NCI-H524 treated with DMSO at 0.1 percent for 48 hours (cell line): ENCODE measurements around the gene MANSC1.
"Not testable (repeated sequence)": the region's sequence is repeated elsewhere in the genome, so short reads cannot be mapped to it uniquely, and the experiment has no call there.

Source experiments
- DNase-seq: peaks from one replicate; lab custom pipeline; 2025; lab: John Stamatoyannopoulos, UW

MANSC1 gene

DNA sequence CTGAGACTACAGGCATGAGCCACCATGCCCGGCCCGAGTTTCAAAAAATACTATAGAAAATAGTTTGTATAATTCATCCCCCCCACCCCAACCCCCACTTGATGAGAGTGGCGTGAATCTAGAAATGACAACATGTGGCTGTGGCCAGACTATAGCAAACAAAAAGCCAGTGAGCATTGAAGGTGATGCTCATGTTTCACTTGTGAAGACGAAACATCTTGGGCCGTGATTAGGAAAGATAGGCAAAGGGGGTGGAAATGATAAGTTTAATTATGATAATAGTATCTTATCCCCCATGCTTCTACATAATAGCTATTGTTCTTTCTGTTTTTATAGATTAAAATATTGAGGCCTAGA, 15.4 kb upstream of the MANSC1 start:
- no peak for DNase-seq

DNA sequence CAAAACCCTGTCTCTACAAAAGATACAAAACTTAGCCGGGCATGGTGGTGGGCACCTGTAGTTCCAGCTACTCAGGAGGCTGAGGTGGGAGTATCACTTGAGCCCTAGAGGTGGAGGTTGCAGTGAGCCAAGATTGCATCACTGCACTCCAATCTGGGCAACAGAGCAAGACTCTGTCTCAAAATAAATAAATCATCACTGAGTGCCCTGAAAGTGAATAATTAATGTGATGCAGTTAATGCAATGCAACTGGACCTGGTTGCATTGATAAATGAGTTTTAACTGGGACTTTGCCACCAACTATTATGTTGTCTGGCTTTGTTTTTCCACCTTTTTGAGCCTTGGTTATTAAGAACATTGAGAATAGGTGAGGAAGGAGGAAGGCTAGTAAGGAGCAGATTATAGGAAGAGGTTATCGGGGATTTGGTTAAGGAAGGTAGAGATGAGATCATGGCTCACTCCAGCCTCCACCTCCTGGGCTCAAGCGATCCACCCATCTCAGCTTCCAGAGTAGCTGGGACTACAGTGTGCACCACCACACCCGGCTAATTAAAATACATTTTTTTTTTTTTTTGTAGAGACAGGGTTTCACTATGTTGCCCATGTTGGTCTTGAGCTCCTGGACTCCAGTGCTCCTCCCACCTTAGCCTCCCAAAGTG, 14.9 kb upstream of the MANSC1 start:
- no peak for DNase-seq

DNA sequence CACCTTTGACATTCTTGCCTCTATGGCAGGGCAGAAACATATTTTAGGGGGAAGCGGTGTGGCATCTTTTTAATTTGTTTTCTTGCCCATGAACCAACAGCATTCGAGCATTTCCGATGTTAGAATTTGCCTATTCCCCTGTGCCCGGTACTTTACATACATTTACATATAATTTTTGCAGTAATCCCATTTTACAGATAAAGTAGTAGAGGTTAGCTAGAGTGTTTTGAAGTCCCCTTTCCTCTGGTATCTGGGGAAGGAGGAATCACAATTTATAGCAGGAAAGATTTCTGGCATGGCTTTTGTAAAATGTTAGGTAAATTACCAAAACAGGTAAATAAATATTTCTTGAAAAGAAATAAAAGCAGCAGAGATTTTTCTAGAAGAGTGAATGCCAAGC, 8.5 kb upstream of the MANSC1 start:
- DNase-seq, result no peak

DNA sequence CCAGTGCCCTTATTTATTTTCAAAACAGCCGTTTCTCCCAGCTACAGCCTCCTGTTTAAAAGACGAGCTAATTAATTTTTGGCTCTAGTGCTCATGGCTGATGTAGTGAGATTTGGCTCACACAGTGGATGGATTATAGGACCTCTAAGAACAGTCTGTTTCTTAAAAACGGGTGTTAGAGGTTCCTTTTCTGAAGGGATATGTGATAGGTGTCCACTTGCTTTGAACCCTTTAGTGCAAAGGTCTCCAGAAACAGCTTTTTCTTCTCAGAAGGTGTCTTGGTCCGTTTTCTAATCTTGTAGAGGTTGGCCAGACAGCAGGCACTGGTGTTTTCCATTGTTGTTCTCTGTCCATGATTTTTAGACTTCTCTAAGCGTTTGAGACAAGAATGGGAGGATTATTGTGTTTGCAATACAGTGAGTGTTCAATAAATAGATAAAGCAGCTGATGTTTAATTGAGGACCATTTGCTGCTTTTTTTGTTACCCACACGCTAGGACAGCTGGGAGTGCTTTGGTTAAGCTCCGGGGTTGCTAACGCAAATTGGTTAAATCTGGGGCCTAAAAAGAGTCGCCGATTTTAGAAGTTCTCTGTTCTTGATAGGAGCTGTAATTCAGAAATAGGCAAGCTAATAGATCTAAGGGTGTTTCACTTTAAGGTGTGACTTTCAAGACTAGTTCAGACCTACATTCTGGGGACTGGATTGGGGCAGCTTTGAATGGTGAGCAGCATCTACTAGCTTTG, 7.8 kb upstream of the MANSC1 start:
- DNase-seq, result no peak

DNA sequence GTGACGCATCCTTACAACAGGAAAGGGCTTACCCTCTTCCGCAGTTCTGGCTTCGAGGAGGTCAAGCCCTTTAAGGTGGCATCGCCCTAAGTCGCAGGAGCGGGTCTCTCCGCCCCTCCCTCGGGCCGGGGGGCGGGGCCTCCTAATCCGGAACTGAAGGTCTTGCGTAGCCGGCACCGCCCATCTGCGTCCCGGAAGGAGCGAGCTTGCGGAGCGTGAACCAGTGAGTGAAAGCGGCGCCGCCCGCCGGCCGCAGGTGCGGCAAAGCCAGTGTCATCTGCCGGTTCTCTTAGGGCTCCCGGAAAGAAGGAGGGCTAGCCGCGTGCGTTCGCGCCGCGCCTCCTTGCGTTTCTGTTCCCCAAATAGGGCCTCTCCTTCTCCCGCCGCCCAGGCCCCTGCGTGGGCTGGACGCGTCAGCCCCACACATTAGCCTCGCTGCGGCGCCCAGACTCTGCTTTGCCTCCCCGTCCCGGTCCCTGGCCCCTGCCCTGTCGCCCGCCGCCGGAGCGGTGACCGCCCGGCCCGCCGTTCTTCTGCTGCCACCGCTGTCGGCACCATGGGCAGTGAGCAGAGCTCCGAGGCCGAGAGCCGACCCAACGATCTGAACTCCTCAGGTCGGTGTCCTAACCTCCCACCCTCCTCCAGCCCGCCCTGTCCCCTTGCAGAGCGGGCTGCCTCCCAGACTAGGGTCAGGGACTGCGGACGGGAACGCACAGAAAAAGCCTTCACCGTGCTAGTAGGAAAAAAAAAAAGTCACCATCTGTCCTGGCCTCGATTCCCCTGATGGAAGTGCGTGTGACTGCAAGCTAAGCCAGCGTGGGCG, 7.1 kb upstream of the MANSC1 start, which contains the start of gene BORCS5:
Gene BORCS5 (plus strand): TSS at position 183 of the 823 bp plus-strand sequence. CDS start 374 bp downstream, at position 557.
- DNase-seq, result peak; percentile 73

DNA sequence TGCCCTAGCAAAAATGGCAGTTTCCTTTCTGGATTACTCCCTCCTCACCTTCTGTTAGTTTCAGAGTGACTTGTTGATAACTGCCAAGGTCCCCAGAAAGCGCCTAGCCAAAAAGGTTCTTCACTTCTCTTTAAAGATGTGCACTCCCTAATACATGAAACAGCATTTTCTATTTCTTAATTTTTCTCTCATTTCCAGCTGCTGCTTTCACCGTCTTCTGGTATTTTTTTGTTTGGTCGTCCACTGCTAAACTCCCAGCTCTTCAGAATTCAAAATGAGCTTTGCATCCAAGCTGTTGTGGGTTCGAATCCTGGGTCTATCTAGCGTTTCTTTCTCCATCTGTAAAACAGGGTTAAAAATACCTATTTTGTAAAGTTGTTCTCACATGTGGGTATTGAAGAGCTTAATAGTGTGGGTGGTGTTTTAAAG, 6.4 kb upstream of the MANSC1 start:
- no peak for DNase-seq

DNA sequence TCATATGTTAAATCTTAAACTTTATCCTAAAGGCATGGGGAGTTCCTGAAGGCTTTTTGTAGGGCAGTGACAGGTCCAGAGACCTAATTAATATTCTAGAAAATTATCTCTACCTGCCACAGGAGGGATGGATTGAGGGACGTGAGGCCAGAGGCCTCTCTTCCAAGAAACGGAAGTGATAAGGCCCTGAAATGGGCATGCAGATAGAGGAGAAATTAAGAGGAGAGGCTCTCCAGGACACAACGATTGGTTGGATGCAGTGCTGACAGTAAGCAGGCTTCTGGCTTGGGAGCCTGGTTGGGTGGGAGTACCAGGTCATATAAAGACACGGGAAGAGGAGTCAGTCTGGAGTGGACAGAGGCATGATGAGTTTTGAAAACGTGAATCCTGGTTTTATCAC, 3.8 kb upstream of the MANSC1 start:
- no peak for DNase-seq

DNA sequence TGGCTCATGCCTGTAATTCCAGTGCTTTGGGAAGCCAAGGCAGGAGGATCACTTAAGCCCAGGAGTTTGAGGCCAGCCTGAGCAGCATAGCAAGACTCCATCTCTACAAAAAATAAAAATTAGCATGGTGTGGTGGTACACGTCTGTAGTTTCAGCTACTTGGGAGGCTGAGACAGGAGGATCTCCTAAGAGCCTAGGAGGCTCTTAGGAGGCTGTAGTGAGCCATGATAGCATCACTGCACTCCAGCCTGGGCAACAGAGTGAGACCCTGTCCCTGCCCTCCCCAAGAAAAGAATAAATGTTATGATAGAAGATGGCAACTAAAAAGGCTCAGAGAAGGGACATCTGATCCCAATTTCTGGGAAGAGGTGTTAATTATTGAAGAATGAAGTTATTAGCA, 3.2 kb upstream of the MANSC1 start:
- DNase-seq, result no peak

DNA sequence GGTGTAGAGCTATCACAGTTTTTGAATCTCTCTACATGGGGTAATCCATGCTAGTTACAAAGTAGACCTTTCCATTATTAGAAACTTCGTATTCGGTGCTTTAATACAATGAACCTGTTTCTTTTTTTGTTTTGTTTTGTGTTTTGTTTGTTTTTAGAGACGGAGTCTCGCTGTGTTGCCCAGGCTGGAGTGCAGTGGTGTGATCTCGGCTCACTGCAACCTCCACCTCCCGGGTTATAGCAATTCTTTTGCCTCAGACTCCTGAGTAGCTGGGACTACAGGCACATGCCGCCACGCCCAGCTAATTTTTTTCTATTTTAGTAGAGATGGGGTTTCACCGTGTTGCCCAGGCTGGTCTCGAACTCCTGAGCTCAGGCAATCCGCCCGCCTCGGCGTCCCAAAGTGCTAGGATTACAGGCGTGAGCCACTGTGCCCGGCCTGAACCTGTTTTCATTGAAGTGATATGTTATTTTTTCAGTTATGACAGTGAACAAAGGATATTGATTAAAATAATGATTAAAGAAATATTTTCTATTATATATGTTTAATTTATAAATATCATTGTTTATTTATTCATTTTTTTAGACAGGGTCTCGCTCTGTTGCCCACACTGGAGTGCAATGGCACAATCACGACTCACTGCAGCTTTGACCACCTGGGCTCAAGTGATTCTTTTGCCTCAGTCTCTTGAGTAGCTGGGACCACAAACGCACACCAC, 1.6 kb upstream of the MANSC1 start:
- DNase-seq, result not testable (repeated sequence)

DNA sequence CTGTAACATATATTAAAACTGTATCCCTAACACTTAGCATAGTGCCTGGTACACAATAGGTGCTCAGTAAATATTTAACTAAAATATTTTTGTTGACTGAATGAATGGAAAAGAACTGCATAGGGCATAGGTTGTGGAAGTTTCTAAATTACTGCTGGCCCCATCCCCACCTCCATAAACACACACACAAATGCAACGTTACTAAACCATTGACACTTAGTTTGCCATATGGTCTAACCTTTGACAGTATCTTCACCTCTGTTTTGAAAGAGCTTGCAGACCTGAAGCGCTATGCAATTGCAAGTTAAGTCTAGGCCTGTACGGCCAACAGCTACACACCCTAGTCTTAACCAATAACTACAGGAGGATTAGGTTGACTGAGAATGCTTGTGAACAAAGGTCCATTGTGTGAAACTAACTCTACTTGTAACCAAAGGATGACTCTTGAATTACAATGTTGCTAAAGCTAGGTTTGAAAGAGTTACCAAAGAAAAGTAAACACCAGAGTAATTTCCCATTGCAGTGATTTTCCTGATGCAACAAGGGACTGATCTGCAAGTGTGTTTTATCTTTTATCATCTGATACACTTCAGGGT, 924 bp upstream of the MANSC1 start:
- DNase-seq, result no peak

DNA sequence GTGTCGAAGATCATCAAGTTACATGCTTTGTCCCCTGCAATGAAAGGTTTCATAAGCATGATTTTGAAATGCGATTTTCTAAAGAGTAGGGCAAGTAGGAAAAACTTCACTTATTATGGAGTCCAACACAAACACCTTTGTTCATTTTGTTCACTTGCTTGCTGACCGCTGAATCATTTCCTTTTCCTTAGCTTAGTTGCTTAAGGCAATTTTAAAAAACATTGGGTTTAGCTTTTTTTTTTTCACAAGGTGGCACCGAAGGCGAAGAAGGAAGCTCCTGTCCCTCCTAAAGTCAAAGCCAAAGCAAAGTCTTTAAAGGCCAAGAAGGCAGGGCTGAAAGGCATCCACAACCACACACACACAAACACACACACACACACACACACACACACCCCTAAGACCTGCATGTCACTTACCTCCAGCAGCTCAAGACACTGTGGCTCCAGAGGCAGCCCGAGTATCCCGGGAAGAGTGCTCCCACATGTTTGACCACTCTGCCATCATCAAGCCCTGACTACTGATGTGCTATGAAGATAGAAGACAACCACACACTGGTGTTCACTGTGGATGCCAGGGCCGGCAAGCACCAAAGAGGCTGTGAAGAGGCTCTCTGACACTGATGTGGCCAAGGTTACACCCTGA, 11.4 kb downstream of the MANSC1 start:
- DNase-seq, result no peak

DNA sequence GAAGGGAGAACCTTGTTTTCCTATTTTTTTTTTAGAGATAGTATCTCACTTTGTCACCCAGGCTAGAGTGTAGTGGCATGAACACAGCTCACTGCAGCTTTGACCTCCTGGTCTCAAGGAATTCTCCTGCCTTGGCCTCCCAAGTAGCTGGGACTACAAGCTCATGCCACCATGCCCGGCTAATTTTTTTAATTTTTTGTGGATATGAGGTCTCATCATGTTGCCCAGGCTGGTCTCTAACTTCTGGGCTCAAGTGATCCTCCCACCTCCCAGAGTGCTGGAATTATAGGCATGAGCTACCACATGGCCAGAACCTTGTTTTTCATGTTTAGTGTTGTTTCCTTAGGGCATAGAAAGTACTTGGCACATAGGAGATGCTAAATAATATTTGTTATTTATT, 13.5 kb downstream of the MANSC1 start:
- no peak for DNase-seq

DNA sequence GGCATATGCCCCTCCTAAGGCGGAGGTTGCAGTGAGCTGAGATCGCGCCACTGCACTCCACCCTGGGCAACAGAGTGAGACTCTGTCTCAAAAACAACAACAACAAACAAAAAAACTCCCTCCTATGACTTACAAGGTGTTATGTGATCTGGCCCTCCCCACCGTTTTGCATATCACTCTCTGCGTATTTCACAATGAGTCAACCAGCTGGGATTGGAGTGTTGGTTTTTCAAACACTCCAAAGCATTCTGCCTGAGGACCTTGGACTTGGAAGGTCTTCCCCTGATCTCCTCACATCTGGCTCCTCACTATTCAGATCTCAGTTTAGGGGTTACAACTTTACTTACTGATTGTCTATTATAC, 14.0 kb downstream of the MANSC1 start:
- DNase-seq, result no peak

DNA sequence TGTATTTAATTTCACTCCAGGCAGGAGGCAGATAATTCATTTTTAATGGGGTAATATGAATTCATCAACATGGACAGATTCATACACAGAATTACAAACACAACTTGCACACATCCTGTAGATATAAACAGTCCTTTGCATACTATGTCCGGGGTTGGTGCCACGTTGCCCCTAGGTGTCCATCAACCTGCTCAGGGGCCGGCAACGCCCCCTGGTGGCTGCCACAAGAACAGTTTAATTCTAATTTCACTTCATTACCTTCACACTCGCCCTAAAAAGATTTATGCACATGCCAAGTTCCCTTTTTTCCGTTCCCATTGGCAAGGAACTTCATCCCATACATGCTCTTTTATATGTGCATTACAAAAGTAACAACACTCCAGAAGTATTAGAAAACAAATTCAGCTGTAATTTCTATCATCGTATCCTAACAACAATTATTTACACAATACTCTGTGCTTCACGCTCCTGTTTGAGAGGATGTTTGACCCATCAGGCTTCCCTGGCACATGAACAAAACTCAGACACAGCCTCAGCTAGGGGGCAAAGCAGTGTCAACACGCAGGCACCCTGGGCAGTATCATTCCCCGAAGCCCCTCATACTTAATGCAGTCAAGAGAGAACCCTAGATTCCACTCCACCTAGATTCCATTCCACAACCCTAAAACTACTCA, 15.5 kb downstream of the MANSC1 start:
- DNase-seq, result no peak

DNA sequence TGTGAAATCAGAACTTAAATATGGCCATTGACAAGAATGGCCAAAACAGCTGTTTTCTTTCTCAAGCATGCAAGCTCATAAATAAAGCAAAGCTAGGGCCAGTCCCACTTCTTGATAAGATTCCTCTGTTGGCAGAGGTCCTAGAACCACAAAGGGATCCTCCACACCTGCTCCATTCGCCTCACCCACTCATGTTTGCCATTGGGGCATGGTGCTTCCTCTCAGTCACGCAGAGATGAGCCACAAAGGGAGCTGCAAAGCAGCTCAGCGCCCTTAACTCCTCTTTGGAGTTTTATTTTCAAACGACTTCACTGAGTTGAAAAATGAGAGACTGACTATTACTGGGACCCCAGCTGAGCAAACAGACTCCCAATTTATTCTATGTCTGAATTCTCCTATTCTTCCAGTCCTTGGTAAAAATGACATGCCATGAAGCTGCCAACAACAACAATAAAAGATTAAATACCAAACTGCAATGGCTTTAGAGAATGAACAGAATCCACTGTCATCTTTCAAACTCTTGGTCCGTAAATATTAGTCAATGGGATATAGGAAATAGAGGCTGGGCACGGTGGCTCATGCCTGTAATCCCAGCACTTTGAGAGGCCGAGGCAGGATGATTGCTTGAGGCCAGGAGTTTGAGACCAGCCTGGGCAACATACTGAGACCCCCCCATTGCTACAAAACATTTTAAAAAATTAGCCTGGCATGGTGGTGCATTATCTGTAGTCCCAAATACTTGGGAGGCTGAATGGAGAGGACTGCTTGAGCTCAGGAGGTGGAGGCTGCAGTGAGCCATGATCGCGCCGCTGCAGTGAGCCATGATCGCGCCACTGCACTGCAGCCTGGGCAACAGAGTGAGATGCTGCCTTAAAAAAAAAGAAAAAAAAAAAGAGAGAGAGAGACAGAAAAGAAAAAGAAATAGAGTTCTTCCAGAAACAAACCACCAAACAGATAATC, 16.4 kb downstream of the MANSC1 start:
- no peak for DNase-seq

DNA sequence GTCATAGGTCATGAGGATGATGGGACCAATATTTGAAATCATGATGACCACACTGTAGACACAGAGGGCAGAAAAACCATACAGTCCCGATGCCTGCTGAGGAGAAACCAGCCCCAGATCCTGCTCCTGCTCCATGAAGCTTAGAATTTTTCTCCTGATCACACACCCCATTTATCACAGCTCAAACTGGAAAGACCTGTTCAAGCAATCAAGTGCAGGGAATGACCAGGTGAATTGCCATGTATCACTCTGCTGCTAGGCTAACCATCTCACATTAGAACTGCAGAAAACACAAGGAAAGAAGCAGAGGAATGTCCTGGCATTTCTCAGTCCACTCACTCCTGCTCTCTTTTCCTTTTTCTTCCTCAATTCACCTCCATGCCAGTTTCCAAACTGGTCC, 18.1 kb downstream of the MANSC1 start:
- no peak for DNase-seq

DNA sequence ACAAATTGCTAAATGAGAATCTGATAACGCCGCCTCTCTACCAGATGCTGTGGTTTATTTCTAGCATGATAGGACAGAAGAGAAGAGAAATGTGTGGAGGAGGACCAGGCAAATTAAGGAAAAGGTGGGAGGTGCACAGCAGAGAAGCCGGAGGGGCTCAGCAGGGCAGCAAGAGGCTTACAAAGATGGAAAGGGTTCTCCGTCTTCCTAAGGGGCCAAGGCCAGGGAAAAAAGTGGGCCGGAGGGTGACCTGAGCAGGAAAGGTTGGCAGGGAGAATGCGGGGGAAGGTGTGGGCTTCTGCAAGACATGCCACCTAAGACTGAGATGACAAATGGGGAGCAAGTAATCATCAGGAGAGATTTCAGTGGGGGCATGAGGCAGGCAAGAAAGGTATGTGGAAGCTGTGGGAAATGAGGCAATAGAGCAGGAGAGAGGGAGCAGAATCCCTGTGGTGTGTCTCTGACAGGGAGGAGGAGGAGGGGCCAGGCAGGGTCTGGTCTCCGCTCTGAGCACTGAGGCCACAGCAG, 18.7 kb downstream of the MANSC1 start:
- no peak for DNase-seq

DNA sequence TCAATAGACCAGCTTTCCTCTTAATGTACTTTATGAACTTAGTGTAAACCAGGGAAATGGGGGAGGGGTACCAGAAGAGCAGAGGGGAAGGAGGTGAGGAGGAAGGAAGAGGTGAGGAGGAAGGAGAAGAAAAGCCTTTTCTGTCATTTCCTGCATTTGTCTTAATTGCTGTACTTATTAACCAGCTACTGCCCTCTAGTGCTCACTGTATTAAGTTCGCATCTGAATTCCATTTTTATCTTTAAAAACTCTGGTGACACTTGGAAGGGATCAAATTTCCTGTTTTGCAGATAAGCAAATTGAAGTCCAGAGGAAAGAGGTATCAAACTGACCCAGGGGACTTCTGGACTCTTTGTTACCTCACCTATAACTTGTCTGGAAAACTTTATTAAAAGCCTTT, 22.2 kb downstream of the MANSC1 start:
- DNase-seq, result no peak

DNA sequence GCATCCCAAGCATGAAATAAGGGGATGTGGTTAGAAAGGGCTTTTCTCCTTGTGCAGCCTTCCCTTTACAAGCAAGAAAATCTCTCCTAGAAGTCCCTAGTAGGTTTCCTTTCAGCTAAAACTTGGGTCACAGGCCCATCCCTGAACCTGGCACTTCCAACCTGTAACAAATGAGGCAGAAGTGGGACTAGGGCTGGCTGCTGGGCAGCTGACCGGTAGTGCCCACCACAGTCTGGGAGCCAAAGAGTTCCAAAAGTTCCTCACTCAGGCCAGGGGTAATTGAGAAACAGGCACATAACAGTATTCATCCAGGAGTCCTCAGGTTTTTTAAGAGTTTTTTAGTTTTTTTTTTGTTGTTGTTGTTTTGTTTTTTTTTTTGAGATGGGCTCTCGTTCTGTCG, 23.8 kb downstream of the MANSC1 start:
- no peak for DNase-seq
